Epithelial cell of prostate (primary cell): ENCODE data around the gene ADNP2.
A peak's percentile ranks its signal among the peaks of the same experiment; 100 is the strongest.
"Not testable (repeated sequence)": the region's sequence is repeated elsewhere in the genome, so short reads cannot be mapped to it uniquely, and the experiment has no call there.

Experiments used
- DNase-seq: peaks from one replicate; pipeline ENCODE4 v3.0.0-alpha.2; 2011; ENCODE audit warnings: low read depth, low spot score
- H3K27ac ChIP-seq: fragments of 450-650 bp; 2 replicates; pipeline ENCODE4 v1.5.1; 2017; ENCODE audit warnings: mild to moderate bottlenecking

ADNP2 gene

GRCh38 chr18:80137976-80138375 is 28.9 kb downstream of the ADNP2 start:
- no peak for DNase-seq
- H3K27ac ChIP-seq, result no peak overlapping the region

GRCh38 chr18:80140455-80140985 is 31.5 kb downstream of the ADNP2 start:
- DNase-seq, result no peak
- no peak overlapping the region for H3K27ac ChIP-seq

DNA sequence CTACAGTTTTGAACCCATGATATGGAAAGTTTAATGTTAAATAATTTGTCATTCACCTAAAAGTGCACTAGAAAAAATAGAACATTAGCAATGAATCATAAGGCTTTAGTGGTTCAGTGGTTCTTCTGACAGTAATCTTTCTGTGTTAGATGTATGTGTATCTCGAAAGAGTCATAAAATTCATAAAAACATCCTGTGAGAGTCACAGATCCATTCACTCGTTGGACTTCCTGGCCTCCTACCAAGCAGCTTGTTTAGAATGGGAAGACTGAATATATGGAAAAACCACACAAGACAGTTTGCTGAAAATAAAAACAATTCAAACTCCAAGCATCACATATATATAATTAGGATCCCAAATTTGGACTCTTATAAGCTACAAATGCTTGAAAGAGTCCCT is 34.8 kb downstream of the ADNP2 start:
- no peak for DNase-seq
- H3K27ac ChIP-seq, result no peak overlapping the region

DNA sequence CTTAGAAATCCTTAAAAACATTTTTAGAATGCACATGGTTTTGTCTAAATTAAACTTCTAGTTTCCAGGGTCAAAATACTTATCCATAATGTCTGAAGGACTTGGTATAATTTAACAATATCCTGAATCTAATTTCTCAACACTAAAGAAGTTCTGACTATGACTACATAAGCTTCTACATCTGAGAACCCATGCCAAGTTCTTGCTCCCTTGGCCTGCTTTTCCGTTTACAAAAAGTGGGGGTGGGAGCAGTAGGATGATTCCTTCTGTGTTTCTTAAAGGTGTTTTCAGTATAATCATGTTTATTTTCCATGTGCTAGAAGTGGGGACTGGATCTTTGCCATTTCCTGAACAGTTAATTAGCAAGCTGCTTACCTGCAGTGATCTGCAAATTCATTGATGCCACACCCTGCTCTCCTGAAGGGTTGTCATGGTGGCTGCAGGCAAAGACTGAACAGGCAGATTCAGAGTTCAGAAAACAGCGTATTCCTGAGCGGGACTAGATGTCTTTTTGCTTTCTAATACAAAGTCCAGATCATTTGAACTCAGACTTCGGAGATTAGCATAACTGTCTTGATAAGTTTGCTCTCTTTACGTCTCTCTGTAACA is 36.2 kb downstream of the ADNP2 start:
- H3K27ac ChIP-seq, result no peak overlapping the region
- no peak for DNase-seq

DNA sequence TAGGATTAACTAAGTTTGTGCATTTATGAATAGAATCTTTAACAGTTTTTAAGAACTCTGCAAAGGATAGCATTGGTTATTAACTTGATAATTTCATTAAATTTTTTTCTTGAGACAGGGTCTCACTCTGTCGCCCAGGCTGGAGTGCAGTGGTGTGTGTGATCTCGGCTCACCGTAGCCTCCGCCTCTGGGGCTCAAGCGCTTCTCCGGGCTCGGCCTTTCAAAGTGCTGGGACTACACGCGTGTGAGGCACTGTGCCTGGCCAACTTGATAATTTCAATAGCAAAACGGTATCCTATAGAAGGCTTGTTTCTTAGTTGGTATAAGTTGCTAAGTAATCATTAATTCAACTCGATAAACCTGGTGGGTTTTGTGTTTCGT is 38.0 kb downstream of the ADNP2 start:
- no peak for DNase-seq
- H3K27ac ChIP-seq, result no peak overlapping the region

GRCh38 chr18:80147418-80148325 is 38.6 kb downstream of the ADNP2 start:
- DNase-seq, result peak; percentile 41
- H3K27ac ChIP-seq, result peak overlapping the region; percentile 20

- peak overlapping the region; percentile 20 for H3K27ac ChIP-seq
- no peak for DNase-seq
These were observed 39.5 kb downstream of the ADNP2 start for GRCh38 chr18:80148326-80149199.

DNA sequence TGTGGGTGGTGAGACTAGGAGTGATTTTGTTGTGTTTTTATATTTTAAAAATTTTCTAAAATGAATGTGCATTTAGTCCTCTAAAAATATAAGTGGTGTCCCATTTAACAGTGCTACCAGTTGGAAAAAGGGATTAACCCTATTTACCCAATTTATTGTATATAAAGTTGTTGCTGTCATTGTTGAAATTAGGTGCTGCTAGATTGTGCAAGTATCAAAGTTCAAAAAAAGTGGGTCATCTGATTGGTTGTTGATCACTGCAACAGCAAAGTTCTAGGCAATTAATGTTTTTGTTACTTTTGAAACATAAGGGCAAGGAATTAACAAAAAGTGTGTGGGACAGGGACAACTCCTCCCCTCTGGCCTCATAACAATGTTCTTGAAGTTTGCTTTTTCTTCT is 40.6 kb downstream of the ADNP2 start:
- no peak for DNase-seq
- H3K27ac ChIP-seq, result no peak overlapping the region

- H3K27ac ChIP-seq, result no peak overlapping the region
- DNase-seq, result no peak
These were observed 45.2 kb downstream of the ADNP2 start for GRCh38 chr18:80154293-80154692.

- DNase-seq, result no peak
- no peak overlapping the region for H3K27ac ChIP-seq
These were observed 48.8 kb downstream of the ADNP2 start for GRCh38 chr18:80157708-80158343.

DNA sequence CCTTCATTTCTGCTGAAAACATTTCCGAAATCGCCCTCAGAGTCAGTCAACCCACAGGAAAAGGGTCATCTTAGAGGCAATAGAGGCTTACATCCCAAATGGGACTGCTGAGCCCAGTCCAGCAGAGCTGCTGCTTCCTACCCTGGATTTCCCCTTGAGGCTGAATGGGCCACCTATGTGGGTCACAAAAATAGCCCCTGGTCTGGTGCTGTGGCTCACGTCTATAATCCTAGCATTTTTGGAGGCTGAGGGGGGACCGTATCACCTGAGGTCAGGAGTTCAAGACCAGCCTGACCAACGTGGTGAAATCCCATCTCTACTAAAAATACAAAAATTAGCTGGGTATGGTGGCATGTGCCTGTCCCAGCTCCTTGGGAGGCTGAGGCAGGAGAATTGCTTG is 49.3 kb downstream of the ADNP2 start:
- DNase-seq, result no peak
- H3K27ac ChIP-seq, result no peak overlapping the region

GRCh38 chr18:80159713-80160636 is 50.9 kb downstream of the ADNP2 start:
- no peak for DNase-seq
- no peak overlapping the region for H3K27ac ChIP-seq

DNA sequence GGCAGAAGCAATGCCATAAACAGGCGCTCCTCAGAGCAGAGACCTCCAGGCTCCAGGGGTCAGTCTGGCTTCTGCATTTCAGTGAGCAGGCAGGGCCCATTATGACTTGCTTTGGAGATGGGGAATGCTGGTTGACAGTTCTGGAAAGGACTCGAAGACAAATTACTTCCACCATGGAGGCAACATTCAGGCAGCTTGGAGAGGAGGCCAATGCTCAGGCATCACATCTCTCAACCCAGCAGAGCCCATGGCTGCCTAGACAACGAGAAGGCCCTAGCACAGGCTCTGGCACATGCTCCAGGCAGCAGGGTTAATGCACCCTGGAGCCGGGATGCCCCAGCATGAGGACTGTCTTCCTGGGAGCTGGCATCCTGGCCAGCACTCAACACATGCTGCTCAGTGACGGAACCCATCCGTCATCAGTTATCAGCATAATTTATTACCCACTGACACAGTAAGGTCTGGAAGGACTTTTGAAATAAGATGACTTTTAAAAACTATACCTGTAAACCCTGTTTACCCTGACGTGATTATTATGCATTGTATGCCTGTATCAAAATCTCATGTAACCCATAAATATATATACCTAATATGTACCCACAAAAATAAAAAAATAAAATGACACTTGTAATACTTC is 52.8 kb downstream of the ADNP2 start:
- DNase-seq, result no peak
- no peak overlapping the region for H3K27ac ChIP-seq

DNA sequence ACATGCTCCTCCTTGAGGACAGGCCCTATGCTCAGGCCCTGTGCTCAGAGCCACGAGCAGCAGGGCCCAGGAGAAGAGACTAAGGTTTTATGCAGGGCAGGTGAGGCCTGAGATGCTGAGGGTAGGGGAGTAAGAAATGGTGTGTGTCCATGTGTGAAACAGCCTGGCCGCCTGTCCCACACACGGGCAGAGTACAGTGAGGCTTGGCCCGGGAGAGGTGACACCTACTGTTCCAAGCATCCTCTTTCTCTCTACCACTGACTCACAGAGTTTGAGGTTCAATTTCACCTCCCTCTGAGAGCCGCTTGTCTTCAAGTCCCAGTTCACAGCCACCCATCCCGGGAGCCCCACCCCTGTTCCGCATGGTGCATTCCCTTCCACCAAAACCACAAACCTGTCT is 54.1 kb downstream of the ADNP2 start:
- no peak for DNase-seq

DNA sequence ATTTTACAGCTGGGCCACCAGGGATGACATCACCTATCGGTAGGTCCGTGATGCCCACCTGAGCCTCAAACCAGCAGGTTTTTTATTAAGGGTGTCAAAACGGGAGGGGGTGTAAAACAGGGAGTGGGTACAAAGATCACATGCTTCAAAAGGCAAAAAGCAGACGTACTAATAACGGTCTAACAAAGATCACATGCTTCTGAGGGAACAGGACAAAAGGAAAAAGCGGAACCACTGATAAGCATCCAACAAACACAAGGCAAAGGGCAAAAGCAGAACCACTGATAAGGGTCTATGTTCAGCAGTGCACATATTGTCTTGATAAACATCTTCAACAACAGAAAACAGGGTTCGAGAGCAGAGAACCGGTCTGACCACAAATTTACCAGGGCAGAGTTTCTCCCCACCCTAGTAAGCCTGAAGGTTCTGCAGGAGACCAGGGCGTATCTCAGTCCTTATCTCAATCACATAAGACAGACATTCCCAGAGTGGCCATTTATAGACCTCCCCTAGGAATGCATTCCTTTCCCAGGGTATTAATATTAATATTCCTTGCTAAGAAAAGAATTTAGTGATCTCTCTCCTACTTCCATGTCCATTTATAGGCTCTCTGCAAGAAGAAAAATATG is 55.8 kb downstream of the ADNP2 start:
- not testable (repeated sequence) for H3K27ac ChIP-seq, DNase-seq

More for the DNA sequence above, 54.1 kb downstream of the ADNP2 start:
- H3K27ac ChIP-seq, result no peak overlapping the region

GRCh38 chr18:80166240-80166639 is 57.2 kb downstream of the ADNP2 start:
- no peak for DNase-seq
- no peak overlapping the region for H3K27ac ChIP-seq

DNA sequence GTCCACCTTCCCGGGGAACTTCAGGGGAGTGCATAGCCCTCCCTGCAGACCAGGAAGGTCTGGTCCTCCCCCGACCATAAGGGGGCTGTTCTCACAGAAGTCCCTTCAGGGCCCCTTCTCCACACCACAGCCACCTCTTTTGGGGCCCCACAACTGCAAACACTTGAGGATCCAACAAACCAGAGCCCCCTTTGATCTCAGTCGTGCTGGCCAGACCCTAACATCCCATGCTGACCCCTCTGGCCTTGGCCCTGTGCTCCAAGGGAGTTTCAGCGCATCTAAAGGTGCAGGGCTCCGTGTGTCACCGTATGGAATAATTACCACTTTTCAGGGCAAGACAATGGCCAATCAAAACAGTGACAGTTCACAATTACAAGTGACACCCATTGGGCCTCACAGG is 57.7 kb downstream of the ADNP2 start:
- H3K27ac ChIP-seq, result no peak overlapping the region
- no peak for DNase-seq

DNA sequence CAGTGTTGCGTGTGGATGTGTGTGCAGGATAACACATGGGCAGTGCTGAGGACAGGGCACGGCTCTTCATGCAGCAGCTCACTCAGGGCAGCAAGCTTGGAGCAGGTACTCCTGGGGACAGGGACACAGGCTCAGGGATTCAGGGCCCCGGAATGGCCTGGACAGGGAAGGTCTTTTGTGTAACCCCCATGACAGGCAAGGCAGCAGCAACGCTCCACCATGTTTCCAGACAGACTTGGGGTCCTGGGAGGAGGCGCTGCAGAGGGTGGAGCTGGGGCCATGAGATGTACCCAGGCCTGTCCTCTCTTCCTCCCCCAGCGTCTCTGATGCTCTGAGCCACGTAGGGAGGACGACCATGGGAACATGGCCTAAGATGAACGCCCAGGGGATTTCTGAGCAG is 58.3 kb downstream of the ADNP2 start:
- DNase-seq, result no peak
- no peak overlapping the region for H3K27ac ChIP-seq
